Esophagus muscularis mucosa (tissue), 4 donors: ENCODE data around the gene CBFA2T3. TPM values are rescaled to one million over a fixed set of nuclear protein-coding genes. Genes with fewer than 3 reads are reported as not detected.

Source experiments
- DNase-seq: peaks from one replicate; pipeline ENCODE4 v3.0.0-alpha.2; 2017; ENCODE audit errors: extremely low spot score
- H3K27ac ChIP-seq, 4 donors: fragments of 200-600 bp; sonication (generic); replicated peaks in 1 of 4; 1 replicate in 3 of 4; 2 replicates in 1 of 4; pipeline ENCODE4 v1.5.1; 2016 to 2019; ENCODE audit warnings: mild to moderate bottlenecking in 1 of 4
- H3K27me3 ChIP-seq, 4 donors: fragments of 200-600 bp; sonication (generic); one replicate each; pipeline versions ENCODE4 v1.5.1 to v1.6.0; 2016 to 2019
- H3K36me3 ChIP-seq, 4 donors: fragments of 200-600 bp; sonication (generic); one replicate each; pipeline ENCODE4 v1.5.1; 2016 to 2019
- H3K4me1 ChIP-seq, 4 donors: fragments of 200-600 bp; sonication (generic); one replicate each; pipeline ENCODE4 v1.5.1; 2016 to 2019
- H3K4me3 ChIP-seq, 4 donors: fragments of 200-600 bp; sonication (generic); 1 replicate in 2 of 4; 2 replicates in 2 of 4; pipeline ENCODE4 v1.5.1; 2016 to 2019; ENCODE audit warnings: mild to moderate bottlenecking in 4 of 4, moderate library complexity in 1 of 4
- H3K9me3 ChIP-seq, 4 donors: fragments of 200-600 bp; sonication (generic); 1 replicate in 3 of 4; 2 replicates in 1 of 4; pipeline ENCODE4 v1.5.1; 2016 to 2019
- EP300 ChIP-seq: sonication (generic); formaldehyde crosslinking; IDR thresholded peaks from one replicate; pipeline ENCODE4 v1.6.1; 2017; ENCODE audit warnings: antibody characterized with exemption
- POLR2A ChIP-seq: fragments of 450-650 bp; IDR thresholded peaks from one replicate; pipeline ENCODE4 v1.6.1; 2017; ENCODE audit warnings: antibody characterized with exemption, moderate library complexity, mild to moderate bottlenecking, low read depth
- POLR2AphosphoS5 ChIP-seq, 2 donors: sonication (generic); formaldehyde crosslinking; IDR thresholded peaks; one replicate each; pipeline ENCODE4 v1.6.1; 2017; ENCODE audit warnings: antibody characterized with exemption in 2 of 2
- WGBS: methylation state at CpG from one replicate; pipeline ENCODE4 v1.1.5; 2018; 5-methylcytosine and 5-hydroxymethylcytosine counted together
- intact Hi-C: fragments of 100-400 bp; cut with DNase I; formaldehyde crosslinking; loops from one replicate; pipeline ENCODE4 v1.15.1; 2023
- total RNA-seq, 4 donors: library from RNA; depleted of rRNA; stranded (reverse); fragments of >200 nt; gene quantifications; one replicate each; pipeline versions ENCODE4 v1.1.0 to v1.2.1, GENCODE V29; 2016
- TF ChIP-seq, protein P1 (sequence below), 3 experiments: fragments of 200-600 bp in 2 of 3; fragments of 450-650 bp in 1 of 3; sonication (generic) in 2 of 3; IDR thresholded peaks; one replicate each; pipeline ENCODE4 v1.5.1; 2017 to 2019; ENCODE audit warnings: antibody characterized with exemption in 3 of 3, mild to moderate bottlenecking in 2 of 3, moderate library complexity in 1 of 3

Gene CBFA2T3
- total RNA-seq, 4 donors from 2014 or later = 2.0 to 10.4 (median 3.5) TPM

DNA sequence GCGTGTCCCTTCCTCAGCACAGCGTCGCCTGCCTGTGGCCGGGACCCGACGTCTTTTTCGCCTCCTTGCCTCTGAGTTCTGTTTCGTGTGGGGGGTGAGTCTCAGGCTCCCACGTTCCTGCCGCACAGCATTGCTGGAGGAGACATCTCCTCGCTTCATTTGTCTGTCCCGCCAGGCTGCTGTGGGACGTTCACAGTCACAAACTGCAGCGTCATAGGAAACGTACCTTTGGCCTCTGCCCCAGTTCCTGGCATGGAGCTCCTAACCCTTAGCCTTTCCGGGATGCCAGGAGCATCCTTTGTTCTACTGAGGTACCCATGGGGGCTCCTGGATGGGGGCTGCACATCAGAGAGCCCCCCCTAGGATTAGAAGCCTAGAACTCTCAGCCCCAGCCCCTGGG lies 18.2 kb upstream of the CBFA2T3 start:
- TF ChIP-seq POLR2AphosphoS5 (IDR thresholded peaks at IDR 0.05) (no peak), EP300 (no peak), POLR2A (no peak)
- TF ChIP-seq, protein P1, sequence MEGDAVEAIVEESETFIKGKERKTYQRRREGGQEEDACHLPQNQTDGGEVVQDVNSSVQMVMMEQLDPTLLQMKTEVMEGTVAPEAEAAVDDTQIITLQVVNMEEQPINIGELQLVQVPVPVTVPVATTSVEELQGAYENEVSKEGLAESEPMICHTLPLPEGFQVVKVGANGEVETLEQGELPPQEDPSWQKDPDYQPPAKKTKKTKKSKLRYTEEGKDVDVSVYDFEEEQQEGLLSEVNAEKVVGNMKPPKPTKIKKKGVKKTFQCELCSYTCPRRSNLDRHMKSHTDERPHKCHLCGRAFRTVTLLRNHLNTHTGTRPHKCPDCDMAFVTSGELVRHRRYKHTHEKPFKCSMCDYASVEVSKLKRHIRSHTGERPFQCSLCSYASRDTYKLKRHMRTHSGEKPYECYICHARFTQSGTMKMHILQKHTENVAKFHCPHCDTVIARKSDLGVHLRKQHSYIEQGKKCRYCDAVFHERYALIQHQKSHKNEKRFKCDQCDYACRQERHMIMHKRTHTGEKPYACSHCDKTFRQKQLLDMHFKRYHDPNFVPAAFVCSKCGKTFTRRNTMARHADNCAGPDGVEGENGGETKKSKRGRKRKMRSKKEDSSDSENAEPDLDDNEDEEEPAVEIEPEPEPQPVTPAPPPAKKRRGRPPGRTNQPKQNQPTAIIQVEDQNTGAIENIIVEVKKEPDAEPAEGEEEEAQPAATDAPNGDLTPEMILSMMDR (IDR thresholded peaks at IDR 0.05) = no peak

DNA sequence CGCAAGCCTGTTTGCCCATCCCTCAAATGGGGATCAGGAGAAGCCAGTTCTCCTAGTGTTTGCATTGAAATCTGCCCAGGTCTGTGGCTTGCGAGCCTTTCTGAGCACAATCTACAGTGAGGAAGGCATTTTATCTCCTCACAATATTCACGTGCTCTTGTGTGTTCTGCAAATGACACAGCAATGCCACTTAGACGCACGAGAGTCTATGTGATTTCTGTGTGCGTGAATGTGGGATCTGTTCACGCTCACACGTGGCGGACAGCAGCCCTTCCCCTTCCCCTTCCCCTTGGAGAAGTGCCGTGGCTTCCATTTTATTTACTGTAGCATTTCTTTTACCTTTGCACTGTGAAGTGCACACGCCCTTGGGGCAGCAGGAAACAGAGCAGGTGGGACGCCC lies 17.7 kb upstream of the CBFA2T3 start:
- no peaks in the 10 kb centered on the region for H3K36me3 ChIP-seq
- peaks cover 0 to 8% (median 3%) of the 10 kb centered on the region in 4 donors for H3K4me1 ChIP-seq
- intact Hi-C loops = no loop called here
- no peak overlapping the region for H3K4me3 ChIP-seq
- peaks cover 0 to 96% (median 5%) of the 10 kb centered on the region in 4 donors for H3K27me3 ChIP-seq
- TF ChIP-seq POLR2AphosphoS5 (IDR thresholded peaks at IDR 0.05) = no peak
- no peak for DNase-seq
- peaks cover 0 to 25% (median 24%) of the 10 kb centered on the region in 4 donors for H3K9me3 ChIP-seq
- no peak overlapping the region for H3K27ac ChIP-seq
- 57% methylated on average over 12 of the region's 12 CpGs for WGBS

More for the DNA sequence above, 18.2 kb upstream of the CBFA2T3 start:
- H3K36me3 ChIP-seq = no peaks in the 10 kb centered on the region
- H3K27me3 ChIP-seq = peaks cover 0 to 96% (median 6%) of the 10 kb centered on the region in 4 donors
- peaks cover 0 to 8% (median 3%) of the 10 kb centered on the region in 4 donors for H3K4me1 ChIP-seq
- intact Hi-C loops = no loop called here
- no peak for DNase-seq
- no peak overlapping the region for H3K27ac ChIP-seq
- H3K4me3 ChIP-seq = no peak overlapping the region
- H3K9me3 ChIP-seq = peaks cover 0 to 25% (median 24%) of the 10 kb centered on the region in 4 donors
- 67% methylated on average over 15 of the region's 16 CpGs for WGBS

DNA sequence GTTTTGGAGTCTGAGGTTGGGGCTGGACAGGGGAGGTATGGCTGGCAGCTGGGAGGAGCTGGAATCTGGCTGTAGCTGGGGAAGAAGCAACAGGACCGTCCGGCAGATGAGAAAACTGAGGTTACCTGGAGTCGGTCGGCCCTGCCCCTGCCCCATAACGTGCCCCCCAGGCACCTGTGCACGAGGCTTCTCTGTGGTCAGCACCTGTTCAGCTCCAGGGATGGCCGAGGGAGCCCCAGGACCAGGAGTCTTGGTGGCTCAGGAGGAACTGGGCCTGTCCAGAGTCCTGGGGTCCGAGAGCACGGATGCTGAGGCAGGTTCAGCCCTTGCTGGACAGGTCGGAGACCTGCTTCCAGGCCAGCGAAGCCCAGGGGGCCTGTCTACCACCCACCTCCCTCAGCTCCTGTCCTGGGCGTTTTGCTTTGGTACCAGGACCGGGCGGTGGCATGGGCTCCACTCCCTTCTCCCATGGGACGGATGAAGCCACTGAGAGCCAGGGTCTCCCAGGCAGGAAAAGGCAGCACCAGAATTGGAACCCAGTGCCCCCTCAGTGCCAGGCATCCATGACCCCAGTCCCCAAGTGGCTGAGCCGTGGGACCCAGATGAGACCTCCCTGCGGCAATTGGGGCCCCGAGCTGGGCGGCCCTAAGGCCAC lies 17.1 kb upstream of the CBFA2T3 start:
- no peak for TF ChIP-seq POLR2AphosphoS5 (IDR thresholded peaks at IDR 0.05)
- TF ChIP-seq POLR2A = no peak
- TF ChIP-seq EP300 = no peak
- TF ChIP-seq, protein P1 (IDR thresholded peaks at IDR 0.05) = no peak
- Histone ChIP-seq H3K4me3 (no peak overlapping the region), H3K9me3 (peaks cover 0 to 23% (median 21%) of the 10 kb centered on the region in 4 donors), H3K4me1 (peaks cover 0 to 8% (median 3%) of the 10 kb centered on the region in 4 donors), H3K27ac (no peak overlapping the region), H3K27me3 (peaks cover 0 to 99% (median 5%) of the 10 kb centered on the region in 4 donors), H3K36me3 (no peaks in the 10 kb centered on the region)
- DNase-seq = no peak
- intact Hi-C loops = no loop called here
- 52% methylated on average over 3 of the region's 19 CpGs for WGBS

DNA sequence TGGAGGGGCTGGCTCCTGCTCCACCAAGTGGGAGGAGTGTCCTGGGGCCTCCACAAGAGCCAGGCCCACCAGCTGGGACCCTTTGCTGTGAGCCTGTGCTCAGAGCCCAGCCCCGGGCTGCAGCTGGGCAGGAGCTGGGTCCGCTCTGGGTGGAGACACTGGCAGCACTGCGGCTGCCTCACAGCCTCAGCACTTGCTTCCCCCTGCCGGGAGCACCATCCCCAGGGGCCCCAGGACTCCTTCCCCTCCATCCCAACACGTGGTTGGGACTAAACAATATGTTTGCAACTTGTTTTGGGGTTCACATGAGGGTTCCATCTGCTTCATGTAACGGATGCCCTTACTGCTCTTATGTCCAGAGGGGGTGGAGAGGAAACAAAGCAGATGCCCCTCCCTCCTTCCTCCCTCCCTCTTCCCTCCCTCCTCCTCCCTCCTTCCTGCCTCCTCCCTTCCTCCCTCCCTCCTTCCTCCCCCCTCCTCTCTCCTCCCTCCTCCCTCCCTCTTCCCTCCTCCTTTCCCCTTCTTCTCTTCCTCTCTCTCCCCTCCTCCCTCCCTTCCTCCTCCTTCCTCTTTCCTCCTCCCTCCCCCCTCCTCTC lies 16.3 kb upstream of the CBFA2T3 start:
- TF ChIP-seq, protein P1 (IDR thresholded peaks at IDR 0.05) = no peak
- TF ChIP-seq EP300 = no peak
- no peak for TF ChIP-seq POLR2A
- TF ChIP-seq POLR2AphosphoS5 (IDR thresholded peaks at IDR 0.05) = no peak
- WGBS = 0% methylated on average over 3 of the region's 6 CpGs
- H3K4me3 ChIP-seq = no peak overlapping the region
- no peak for DNase-seq
- peaks cover 0 to 8% (median 3%) of the 10 kb centered on the region in 4 donors for H3K4me1 ChIP-seq
- H3K27ac ChIP-seq = no peak overlapping the region
- H3K9me3 ChIP-seq = peaks cover 0 to 15% (median 13%) of the 10 kb centered on the region in 4 donors
- no peaks in the 10 kb centered on the region for H3K36me3 ChIP-seq
- peaks cover 0 to 99% (median 5%) of the 10 kb centered on the region in 4 donors for H3K27me3 ChIP-seq
- intact Hi-C loops = no loop called here

DNA sequence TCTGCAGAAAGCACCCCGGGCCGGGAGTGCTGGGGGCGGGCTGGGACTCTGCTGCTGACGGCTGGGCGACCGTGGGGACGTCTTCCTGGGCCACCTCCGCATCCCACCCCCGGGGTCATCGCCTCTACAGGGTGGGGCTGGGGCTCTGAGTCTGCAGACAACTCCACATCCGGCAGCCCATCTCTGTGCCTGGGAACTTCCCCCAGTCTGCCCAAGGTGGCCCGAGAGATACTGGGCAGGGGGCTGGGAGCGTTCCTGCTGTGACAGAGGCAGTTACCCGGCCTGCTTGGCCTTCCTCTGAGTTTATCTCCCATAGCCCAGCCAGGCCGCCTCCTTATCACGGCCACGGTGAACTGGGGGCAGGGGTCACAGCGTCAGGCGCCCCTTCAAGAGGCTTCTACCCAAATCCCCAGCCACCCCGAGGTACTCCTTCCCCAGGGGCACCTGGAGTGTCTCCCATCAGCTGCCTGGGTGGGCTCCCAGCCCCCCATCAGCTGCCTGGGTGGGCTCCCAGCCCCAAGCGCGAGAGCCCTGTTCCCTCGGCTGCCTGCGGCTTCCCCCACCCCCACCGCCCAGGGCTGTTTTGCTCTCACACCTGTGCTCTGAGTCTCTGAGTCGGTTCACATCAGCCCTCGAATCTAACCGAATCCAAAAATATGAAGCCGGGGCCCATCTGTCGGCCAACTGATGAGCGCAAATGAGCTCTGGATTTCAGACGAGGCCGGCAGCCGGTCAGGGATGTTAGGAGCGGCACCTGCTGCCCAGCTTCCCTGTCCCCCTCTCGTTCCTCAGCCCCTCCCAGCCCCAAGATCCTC lies 15.6 kb upstream of the CBFA2T3 start:
- TF ChIP-seq POLR2A = no peak
- no peak for TF ChIP-seq EP300
- no peak for TF ChIP-seq POLR2AphosphoS5 (IDR thresholded peaks at IDR 0.05)
- TF ChIP-seq, protein P1 (IDR thresholded peaks at IDR 0.05) = no peak
- peaks cover 0 to 8% (median 3%) of the 10 kb centered on the region in 4 donors for H3K4me1 ChIP-seq
- H3K9me3 ChIP-seq = peaks cover 0 to 8% (median 6%) of the 10 kb centered on the region in 4 donors
- no peak overlapping the region for H3K4me3 ChIP-seq
- 37% methylated on average over 11 of the region's 36 CpGs for WGBS
- H3K36me3 ChIP-seq = no peaks in the 10 kb centered on the region
- H3K27me3 ChIP-seq = peaks cover 0 to 94% (median 5%) of the 10 kb centered on the region in 4 donors
- DNase-seq = no peak
- intact Hi-C loops = no loop called here
- no peak overlapping the region for H3K27ac ChIP-seq
